ENCODE data around the gene MANBA.

The MANBA gene

DNA sequence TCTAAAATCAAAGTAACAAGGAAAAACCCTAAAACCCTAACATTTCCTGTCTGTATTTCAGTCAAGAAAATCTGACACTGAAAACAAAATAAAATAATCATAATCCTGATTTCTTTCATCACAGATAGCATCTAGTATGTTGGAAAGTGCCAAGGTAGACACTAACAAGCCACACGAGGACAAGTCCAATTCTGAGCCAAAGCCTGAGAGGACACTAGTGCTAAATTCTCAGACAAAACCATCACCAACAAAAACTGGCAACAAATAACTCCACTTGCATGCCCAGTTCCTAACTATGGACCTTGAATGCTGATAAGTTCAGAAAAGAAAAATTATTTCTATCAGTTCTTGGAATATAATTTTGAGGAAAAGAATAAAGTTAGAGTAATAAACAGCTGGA, 113.7 kb downstream of the MANBA start:
- POLR2A ChIA-PET: no interaction called here
- CTCF ChIA-PET: no interaction called here
- H3K27ac ChIP-seq (ENCODE audit: extremely low read depth, low read depth, low read length): no peak overlapping the region
- H3K9me3 ChIP-seq (ENCODE audit: control insufficient read depth, insufficient read depth, low read depth, low read length): no peaks in the 10 kb centered on the region
- H3K4me3 ChIP-seq (ENCODE audit: low read depth, low read length): no peak overlapping the region
- H3K36me3 ChIP-seq (ENCODE audit: control insufficient read depth in 2 of 2, insufficient read depth in 1 of 2, low read length in 2 of 2): peaks cover 0 to 27% of the 10 kb centered on the region in 2 experiments; a peak in 1 of 3 replicates
- TF ChIP-seq ZNF571 (tag by site-specific recombination; IDR thresholded peaks at IDR 0.05) (no peak), KLF9 (tag by site-specific recombination; IDR thresholded peaks at IDR 0.05; ENCODE audit: low read depth) (no peak), SP2 (tag by site-specific recombination; IDR thresholded peaks at IDR 0.05) (no peak), REPIN1 (tag by site-specific recombination; IDR thresholded peaks at IDR 0.05; ENCODE audit: low read depth) (no peak), ZIC2 (tag by site-specific recombination; IDR thresholded peaks at IDR 0.05) (no peak), ZNF148 (tag by site-specific recombination; IDR thresholded peaks at IDR 0.05; ENCODE audit: borderline replicate concordance) (no peak), ZFHX2 (tag by site-specific recombination; conservative IDR thresholded peaks at IDR 0.05) (no peak), SP7 (tag by site-specific recombination; IDR thresholded peaks at IDR 0.05) (no peak), KLF16 (tag by site-specific recombination; IDR thresholded peaks at IDR 0.05) (no peak), ZNF341 (tag by site-specific recombination; IDR thresholded peaks at IDR 0.05; ENCODE audit: low read depth) (no peak), ZNF792 (tag by site-specific recombination; IDR thresholded peaks at IDR 0.05) (no peak), ZBTB17 (tag by site-specific recombination; IDR thresholded peaks at IDR 0.05) (no peak), SP3 (tag by site-specific recombination; IDR thresholded peaks at IDR 0.05) (no peak), ZNF514 (tag by site-specific recombination; IDR thresholded peaks at IDR 0.05) (no peak), HOXD13 (CRISPR knock-in tag; IDR thresholded peaks at IDR 0.05; ENCODE audit: borderline replicate concordance) (no peak), ZNF548 (tag by site-specific recombination; IDR thresholded peaks at IDR 0.05) (no peak)
- no peaks in the 10 kb centered on the region for H3K4me1 ChIP-seq (ENCODE audit: control insufficient read depth, insufficient read depth, low read length)

DNA sequence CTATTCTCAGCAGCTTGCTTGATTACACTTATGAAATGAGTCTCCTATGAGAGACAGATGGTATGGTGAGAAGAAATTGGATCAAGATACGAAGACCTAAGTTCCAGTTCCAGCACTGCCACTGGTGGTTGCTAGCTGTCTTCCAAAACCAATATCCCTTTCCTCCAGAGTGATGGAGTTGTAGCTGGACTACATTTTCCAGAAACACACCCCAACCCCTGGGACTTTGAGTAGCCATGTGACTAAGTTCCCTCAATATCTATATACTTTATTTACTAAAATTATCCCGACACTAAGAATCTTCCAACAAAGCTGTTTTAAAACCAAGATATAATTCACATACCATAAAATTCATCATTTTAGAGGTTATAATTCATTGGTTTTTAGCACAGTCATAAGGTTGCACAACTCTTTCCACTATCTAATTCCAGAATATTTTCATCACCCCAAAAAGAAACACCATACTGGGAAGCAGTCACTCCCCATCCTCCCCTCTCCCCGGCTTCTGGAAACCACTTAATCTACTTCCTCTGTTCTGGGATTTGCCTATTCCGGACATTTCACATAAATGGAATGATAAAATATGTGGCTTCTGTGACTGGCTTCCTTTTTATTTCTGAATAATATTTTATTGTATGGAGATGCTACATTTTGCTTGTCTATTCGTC, 118.0 kb downstream of the MANBA start:
- ChIA-PET CTCF (no interaction called here), POLR2A (no interaction called here)
- no peak overlapping the region for H3K27ac ChIP-seq (ENCODE audit: extremely low read depth, low read depth, low read length)
- H3K9me3 ChIP-seq (ENCODE audit: control insufficient read depth, insufficient read depth, low read depth, low read length): no peaks in the 10 kb centered on the region
- H3K4me1 ChIP-seq (ENCODE audit: control insufficient read depth, insufficient read depth, low read length): no peaks in the 10 kb centered on the region
- H3K4me3 ChIP-seq (ENCODE audit: low read depth, low read length): no peak overlapping the region
- peaks cover 0 to 18% of the 10 kb centered on the region in 2 experiments; a peak in 1 of 3 replicates for H3K36me3 ChIP-seq (ENCODE audit: control insufficient read depth in 2 of 2, insufficient read depth in 1 of 2, low read length in 2 of 2)
- TF ChIP-seq, protein P1, sequence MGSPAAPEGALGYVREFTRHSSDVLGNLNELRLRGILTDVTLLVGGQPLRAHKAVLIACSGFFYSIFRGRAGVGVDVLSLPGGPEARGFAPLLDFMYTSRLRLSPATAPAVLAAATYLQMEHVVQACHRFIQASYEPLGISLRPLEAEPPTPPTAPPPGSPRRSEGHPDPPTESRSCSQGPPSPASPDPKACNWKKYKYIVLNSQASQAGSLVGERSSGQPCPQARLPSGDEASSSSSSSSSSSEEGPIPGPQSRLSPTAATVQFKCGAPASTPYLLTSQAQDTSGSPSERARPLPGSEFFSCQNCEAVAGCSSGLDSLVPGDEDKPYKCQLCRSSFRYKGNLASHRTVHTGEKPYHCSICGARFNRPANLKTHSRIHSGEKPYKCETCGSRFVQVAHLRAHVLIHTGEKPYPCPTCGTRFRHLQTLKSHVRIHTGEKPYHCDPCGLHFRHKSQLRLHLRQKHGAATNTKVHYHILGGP (tag by site-specific recombination; IDR thresholded peaks at IDR 0.05): no peak
- no peak for TF ChIP-seq ZNF529 (tag by site-specific recombination; IDR thresholded peaks at IDR 0.05; ENCODE audit: insufficient replicate concordance)
- no peak for TF ChIP-seq SP7 (tag by site-specific recombination; IDR thresholded peaks at IDR 0.05)
- no peak for TF ChIP-seq ZNF629 (tag by site-specific recombination; IDR thresholded peaks at IDR 0.05)
- TF ChIP-seq ZNF214 (tag by site-specific recombination; IDR thresholded peaks at IDR 0.05; ENCODE audit: borderline replicate concordance): no peak
- TF ChIP-seq, protein P2, sequence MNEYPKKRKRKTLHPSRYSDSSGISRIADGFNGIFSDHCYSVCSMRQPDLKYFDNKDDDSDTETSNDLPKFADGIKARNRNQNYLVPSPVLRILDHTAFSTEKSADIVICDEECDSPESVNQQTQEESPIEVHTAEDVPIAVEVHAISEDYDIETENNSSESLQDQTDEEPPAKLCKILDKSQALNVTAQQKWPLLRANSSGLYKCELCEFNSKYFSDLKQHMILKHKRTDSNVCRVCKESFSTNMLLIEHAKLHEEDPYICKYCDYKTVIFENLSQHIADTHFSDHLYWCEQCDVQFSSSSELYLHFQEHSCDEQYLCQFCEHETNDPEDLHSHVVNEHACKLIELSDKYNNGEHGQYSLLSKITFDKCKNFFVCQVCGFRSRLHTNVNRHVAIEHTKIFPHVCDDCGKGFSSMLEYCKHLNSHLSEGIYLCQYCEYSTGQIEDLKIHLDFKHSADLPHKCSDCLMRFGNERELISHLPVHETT (tag by site-specific recombination; IDR thresholded peaks at IDR 0.05): no peak
- TF ChIP-seq ZNF148 (tag by site-specific recombination; IDR thresholded peaks at IDR 0.05; ENCODE audit: borderline replicate concordance): no peak
- no peak for TF ChIP-seq ZBTB20 (tag by site-specific recombination; IDR thresholded peaks at IDR 0.05)
- no peak for TF ChIP-seq ZNF585B (tag by site-specific recombination; IDR thresholded peaks at IDR 0.05)
- no peak for TF ChIP-seq HOXA7 (CRISPR knock-in tag; IDR thresholded peaks at IDR 0.05; ENCODE audit: borderline replicate concordance)
- no peak for TF ChIP-seq ZBTB10 (tag by site-specific recombination; IDR thresholded peaks at IDR 0.05)
- TF ChIP-seq ZNF514 (tag by site-specific recombination; IDR thresholded peaks at IDR 0.05): no peak
- no peak for TF ChIP-seq ZNF239 (tag by site-specific recombination; IDR thresholded peaks at IDR 0.05)
